Esophagus muscularis mucosa (tissue), 3 donors: Measurements from ENCODE around the gene TENM4.

Source experiments
- CTCF ChIP-seq, 3 experiments: fragments of 200-600 bp in 2 of 3; fragments of 450-650 bp in 1 of 3; sonication (generic) in 2 of 3; IDR thresholded peaks; one replicate each; pipeline ENCODE4 v1.5.1; 2017 to 2019; ENCODE audit warnings: antibody characterized with exemption in 3 of 3, mild to moderate bottlenecking in 2 of 3, moderate library complexity in 1 of 3
- POLR2A ChIP-seq: fragments of 450-650 bp; IDR thresholded peaks from one replicate; pipeline ENCODE4 v1.6.1; 2017; ENCODE audit warnings: antibody characterized with exemption, moderate library complexity, mild to moderate bottlenecking, low read depth

DNA sequence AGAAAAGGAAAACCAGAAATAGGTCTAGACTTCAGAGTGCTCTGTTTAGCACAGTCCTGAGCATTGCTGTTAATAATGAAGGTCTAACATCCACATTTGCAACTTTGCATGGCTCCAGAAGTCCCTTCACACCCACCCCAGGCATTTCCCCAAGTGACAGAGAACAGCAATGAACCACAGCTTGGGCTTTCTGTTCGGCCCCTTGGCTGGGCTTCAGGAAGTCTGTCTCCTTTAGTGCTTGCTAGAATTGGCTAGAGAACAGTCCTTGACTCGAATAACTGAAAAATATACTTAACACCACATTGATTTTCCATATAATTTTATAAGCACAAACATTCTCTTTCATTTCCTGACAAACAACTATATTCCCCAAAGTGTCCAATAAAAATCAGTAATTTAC, 29.3 kb upstream of the TENM4 start:
- TF ChIP-seq CTCF (IDR thresholded peaks at IDR 0.05) (no peak), POLR2A (no peak)
